K562 (cell line): ENCODE results near the gene PGAP3. TPM values are rescaled to one million over a fixed set of nuclear protein-coding genes. Genes with fewer than 3 reads are reported as not detected.
A peak's percentile ranks its signal among the peaks of the same experiment; 100 is the strongest.

ENCODE experiments used
- ATAC-seq: fragments of 200-7000 bp; cut with Tn5 transposase; 3 replicates; pipeline ENCODE4 v1.9.1; 2020; ENCODE audit warnings: moderate library complexity
- BruUV-seq: library from RNA; stranded (reverse); fragments of 400-500 nt; replicated peaks from 2 replicates; lab custom pipeline; 2021; lab: Mats Ljungman, UMichigan
- CTCF ChIA-PET: fragments of 300-600 bp; formaldehyde crosslinking; extraction: SDS; loops from one replicate; lab custom pipeline; 2021; ENCODE audit warnings: low intra/inter-chr PET ratio; lab: Yijun Ruan, JAX
- POLR2A ChIA-PET: fragments of 300-600, 350-650 bp; sonication (Branson Sonifier 250); formaldehyde crosslinking; extraction: SDS; loops from one replicate; lab custom pipeline; 2021; ENCODE audit warnings: antibody characterized with exemption, inconsistent platforms; lab: Yijun Ruan, JAX
- DNase-seq, 4 experiments: peaks; one replicate each; pipeline versions ENCODE4 v3.0.0 to v3.0.0-alpha.2; 2011 to 2018; ENCODE audit warnings: low spot score in 3 of 4, mixed read lengths in 3 of 4; ENCODE audit errors: extremely low read depth in 1 of 4
- FAIRE-seq: peaks from 2 replicates; lab custom pipeline; 2011; peaks lifted over from hg19 to GRCh38; lab: Jason Lieb, UNC
- H2AFZ ChIP-seq: 2 replicates; pipeline ENCODE4 v1.6.0; 2011; ENCODE audit warnings: low read depth, low read length, control low read depth, inconsistent platforms
- H3K27ac ChIP-seq: fragments of 200-600 bp; 3 replicates; pipeline ENCODE4 v1.8.0; 2011; ENCODE audit warnings: low read depth, mild to moderate bottlenecking, control low read depth, inconsistent platforms, low read length, moderate library complexity, mixed read lengths; ENCODE audit errors: extremely low read depth
- H3K27me3 ChIP-seq, 2 experiments: fragments of 300-600 bp in 1 of 2; 2 replicates in 1 of 2; 3 replicates in 1 of 2; pipeline versions ENCODE4 v1.6.0 to v1.8.0; 2011; ENCODE audit warnings: inconsistent platforms in 2 of 2, low read length in 2 of 2, mild to moderate bottlenecking in 1 of 2, mixed read lengths in 1 of 2, moderate library complexity in 1 of 2; ENCODE audit not compliant: control insufficient read depth in 2 of 2, insufficient read depth in 2 of 2
- H3K36me3 ChIP-seq: fragments of 300-600 bp; 3 replicates; pipeline ENCODE4 v1.8.0; 2011; ENCODE audit warnings: mild to moderate bottlenecking, low read length, inconsistent platforms; ENCODE audit not compliant: control insufficient read depth, insufficient read depth
- H3K4me1 ChIP-seq, 2 experiments: fragments of 200-600 bp in 1 of 2; replicated peaks in 1 of 2; 2 replicates in 1 of 2; 3 replicates in 1 of 2; pipeline versions ENCODE4 v1.5.1 to v1.8.0; 2011; ENCODE audit warnings: inconsistent platforms in 2 of 2, low read length in 2 of 2, mild to moderate bottlenecking in 1 of 2, mixed read lengths in 1 of 2, moderate library complexity in 1 of 2; ENCODE audit not compliant: control insufficient read depth in 2 of 2, insufficient read depth in 2 of 2
- H3K4me2 ChIP-seq: 2 replicates; pipeline ENCODE4 v1.6.1; 2011; ENCODE audit warnings: low read length, control low read depth, inconsistent platforms, mixed read lengths; ENCODE audit not compliant: insufficient read depth
- H3K4me3 ChIP-seq: fragments of 200-600 bp; sonication (generic), shearing (Covaris generic); 2 replicates; pipeline ENCODE4 v1.5.1; 2016; ENCODE audit warnings: control low read depth, inconsistent platforms
- H3K79me2 ChIP-seq: fragments of 200-600 bp; 3 replicates; pipeline ENCODE4 v1.8.0; 2011; ENCODE audit warnings: low read length, inconsistent platforms; ENCODE audit not compliant: control insufficient read depth, insufficient read depth
- H3K9ac ChIP-seq, 2 experiments: 2 replicates each; pipeline versions ENCODE4 v1.6.0 to v1.6.1; 2011; ENCODE audit warnings: low read depth in 2 of 2, low read length in 2 of 2, control low read depth in 1 of 2, inconsistent platforms in 1 of 2, mild to moderate bottlenecking in 1 of 2, mixed read lengths in 1 of 2; ENCODE audit not compliant: insufficient read depth in 1 of 2
- H3K9me1 ChIP-seq: one replicate; pipeline ENCODE4 v1.6.0; 2011; ENCODE audit warnings: inconsistent platforms, mild to moderate bottlenecking, low read length, moderate library complexity; ENCODE audit not compliant: control insufficient read depth, insufficient read depth
- H3K9me3 ChIP-seq: replicated peaks from 2 replicates; pipeline ENCODE4 v1.5.1; 2011; ENCODE audit warnings: low read depth, low read length, inconsistent platforms; ENCODE audit not compliant: control insufficient read depth, insufficient read depth
- H4K20me1 ChIP-seq: replicated peaks from 2 replicates; pipeline ENCODE4 v1.6.1; 2011; ENCODE audit warnings: low read length, inconsistent platforms, mixed read lengths; ENCODE audit not compliant: control insufficient read depth, insufficient read depth
- DNMT1 ChIP-seq: fragments of 450-650 bp; IDR thresholded peaks from 2 replicates; pipeline ENCODE4 v1.6.1; 2016; ENCODE audit warnings: antibody characterized with exemption, mild to moderate bottlenecking
- GATAD2B ChIP-seq: fragments of 450-650 bp; IDR thresholded peaks from 2 replicates; pipeline ENCODE4 v1.6.1; 2017; ENCODE audit warnings: mild to moderate bottlenecking, borderline replicate concordance
- JUND ChIP-seq, 2 experiments: IDR thresholded peaks; 2 replicates in 1 of 2; 3 replicates in 1 of 2; pipeline ENCODE4 v1.6.1; 2011; ENCODE audit warnings: borderline replicate concordance in 2 of 2, low read depth in 2 of 2, low read length in 2 of 2, improper control_type of control experiment in 1 of 2, missing biosample characterization in 1 of 2, missing genetic modification characterization in 1 of 2, missing genetic modification reagents in 1 of 2
- KLF1 ChIP-seq: fragments of 450-650 bp; IDR thresholded peaks from 2 replicates; pipeline ENCODE4 v1.6.1; 2016; ENCODE audit warnings: missing genetic modification characterization, missing compliant biosample characterization
- RFX7 ChIP-seq: fragments of 250-450 bp; sonication (Bioruptor Pico); IDR thresholded peaks from 2 replicates; pipeline ENCODE4 v1.5.1; 2021; ENCODE audit warnings: mild to moderate bottlenecking
- SMAD1 ChIP-seq: fragments of 150-350 bp; IDR thresholded peaks from 2 replicates; pipeline ENCODE4 v1.6.1; 2014; ENCODE audit warnings: low read length, low read depth; ENCODE audit not compliant: partially characterized antibody
- SREBF1 ChIP-seq: fragments of 150-350 bp; IDR thresholded peaks from 2 replicates; pipeline ENCODE4 v1.6.1; 2014; ENCODE audit warnings: antibody characterized with exemption, low read depth, low read length, borderline replicate concordance
- THRA ChIP-seq: fragments of 450-650 bp; IDR thresholded peaks from 2 replicates; pipeline ENCODE4 v1.6.1; 2017; ENCODE audit warnings: mild to moderate bottlenecking, moderate library complexity
- ZBTB9 ChIP-seq: fragments of 450-650 bp; formaldehyde crosslinking; IDR thresholded peaks from 2 replicates; pipeline ENCODE4 v1.4.0; 2020; ENCODE audit warnings: mild to moderate bottlenecking, moderate library complexity
- ZNF174 ChIP-seq: fragments of 250-450 bp; sonication (Bioruptor Pico); IDR thresholded peaks from 2 replicates; pipeline ENCODE4 v1.4.0; 2020; ENCODE audit warnings: mild to moderate bottlenecking
- WGBS: fragments of 100-300 bp; shearing (Covaris generic); methylation state at CpG from one replicate; pipeline ENCODE4 v1.1.6; 2016; ENCODE audit warnings: low coverage, mixed read lengths; ENCODE audit not compliant: insufficient coverage; ENCODE audit errors: missing lambda C conversion rate; 5-methylcytosine and 5-hydroxymethylcytosine counted together
- in situ Hi-C: fragments of 300-500 bp; cut with MboI; formaldehyde crosslinking; loops from 4 replicates; pipeline ENCODE4 v1.15.0; 2018; ENCODE audit warnings: inconsistent platforms, mixed read lengths
- intact Hi-C: fragments of 100-400 bp; cut with micrococcal nuclease; formaldehyde crosslinking; loops from 2 replicates; pipeline ENCODE4 v1.14.2; 2022
- polyA plus RNA-seq, 8 experiments: library from polyadenylated mRNA; depleted of rRNA in 4 of 8; stranded (reverse) in 5 of 8; unstranded in 3 of 8; fragments of >200 nt; fragmentation: Nextera tagmentation in 2 of 8; fragmentation: Illumina TruSeq in 1 of 8; extraction: Ambion mirVana in 2 of 8; extraction: Trizol in 1 of 8; gene quantifications; 2 replicates each; pipeline versions ENCODE4 v1.2.1 to v1.2.3, GENCODE V29; 2011 to 2014; ENCODE audit warnings: inconsistent platforms in 1 of 8, missing spikeins in 1 of 8
- total RNA-seq, 7 experiments: library from RNA; depleted of rRNA in 6 of 7; stranded (reverse); fragments of >200 nt in 6 of 7; fragmentation: Illumina TruSeq in 2 of 7; extraction: Trizol in 2 of 7; gene quantifications; 2 replicates each; pipeline versions ENCODE4 v1.2.1 to v1.2.3, GENCODE V29; 2011 to 2021; ENCODE audit warnings: low replicate concordance in 1 of 7
- TF ChIP-seq, protein P1 (sequence below): fragments of 200-800 bp; sonication (Bioruptor generic); IDR thresholded peaks from 2 replicates; pipeline ENCODE4 v1.6.1; 2017; ENCODE audit warnings: missing genetic modification characterization, missing compliant biosample characterization
- TF ChIP-seq, protein P2 (sequence below): fragments of 200-400 bp; formaldehyde crosslinking; IDR thresholded peaks from 2 replicates; pipeline ENCODE4 v1.6.1; 2017; ENCODE audit warnings: mild to moderate bottlenecking, low read depth, low read length, moderate library complexity

The PGAP3 gene
- total and polyA plus RNA-seq, 9 of the 15 experiments (the other 6 are each of a cell fraction or from before 2014, with no cell fraction given), result 0.38 to 9.4 (median 4.5) TPM

DNA sequence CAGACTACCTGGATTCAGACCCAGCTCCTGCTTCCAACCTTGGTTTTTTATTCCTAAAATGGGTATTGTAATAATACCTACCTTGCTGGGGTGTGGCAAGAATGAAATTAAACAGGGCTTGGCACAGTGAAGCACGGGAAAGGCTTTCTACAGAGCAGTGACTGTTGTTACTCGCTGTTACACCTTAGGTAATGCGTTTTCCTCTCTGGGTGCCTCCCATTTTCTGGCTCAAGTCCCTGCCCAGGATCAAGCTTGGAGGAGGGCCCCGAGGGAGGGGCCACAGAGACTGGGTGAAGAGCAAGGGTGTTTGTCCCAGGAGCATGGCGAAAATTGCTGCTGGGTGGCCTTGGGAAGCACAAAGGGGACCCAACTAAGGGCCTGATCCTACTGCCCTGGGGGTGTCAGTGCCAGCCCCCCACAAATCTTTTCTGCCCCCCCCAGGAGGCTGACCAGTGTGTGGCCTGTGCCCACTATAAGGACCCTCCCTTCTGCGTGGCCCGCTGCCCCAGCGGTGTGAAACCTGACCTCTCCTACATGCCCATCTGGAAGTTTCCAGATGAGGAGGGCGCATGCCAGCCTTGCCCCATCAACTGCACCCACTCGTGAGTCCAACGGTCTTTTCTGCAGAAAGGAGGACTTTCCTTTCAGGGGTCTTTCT lies 29.2 kb upstream of the PGAP3 start (continued):
- TF ChIP-seq THRA (no peak), KLF1 (tag) (no peak)

DNA sequence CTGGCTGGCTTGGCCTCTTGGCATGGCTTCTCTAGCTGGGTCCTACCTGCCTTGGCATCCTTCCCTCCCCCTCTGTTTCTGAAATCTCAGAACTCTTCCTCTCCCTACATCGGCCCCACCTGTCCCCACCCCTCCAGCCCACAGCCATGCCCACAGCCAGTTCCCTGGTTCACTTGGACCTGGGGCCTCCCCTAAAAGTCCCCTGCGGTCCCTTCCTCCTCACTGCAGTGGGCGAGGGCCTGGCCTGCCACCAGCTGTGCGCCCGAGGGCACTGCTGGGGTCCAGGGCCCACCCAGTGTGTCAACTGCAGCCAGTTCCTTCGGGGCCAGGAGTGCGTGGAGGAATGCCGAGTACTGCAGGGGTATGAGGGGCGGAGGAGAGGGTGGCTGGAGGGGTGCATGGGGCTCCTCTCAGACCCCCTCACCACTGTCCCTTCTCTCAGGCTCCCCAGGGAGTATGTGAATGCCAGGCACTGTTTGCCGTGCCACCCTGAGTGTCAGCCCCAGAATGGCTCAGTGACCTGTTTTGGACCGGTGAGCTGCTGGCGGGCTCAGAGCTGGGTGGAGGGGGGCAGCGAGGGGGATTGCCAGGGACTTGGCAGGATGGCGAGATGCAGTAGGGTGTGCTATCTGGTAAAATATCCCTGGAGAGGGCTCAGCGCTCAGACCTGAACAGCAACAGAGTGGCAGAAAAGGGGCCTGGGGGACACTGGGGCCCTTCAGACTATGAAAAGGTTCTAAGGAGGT lies 28.4 kb upstream of the PGAP3 start:
- no peak overlapping the region for H3K27ac ChIP-seq
- ChIA-PET CTCF (no interaction called here), POLR2A (interaction anchor here (1.0 kb wide), 2 partner anchors 8 to 28 kb away, joined by 3 read pairs; partner anchors contain the start of gene PGAP3)
- H3K4me1 ChIP-seq, result peaks cover 0 to 13% of the 10 kb centered on the region in 2 experiments; a peak in 2 of 5 replicates
- no peak for DNase-seq
- no peaks in the 10 kb centered on the region for H3K9me3 ChIP-seq
- H4K20me1 ChIP-seq, result no peaks in the 10 kb centered on the region
- no TSS peak for BruUV-seq
- no peak overlapping the region for H3K4me3 ChIP-seq
- intact Hi-C loops (no loop called here), in situ Hi-C loops (no loop called here)
- 58% methylated on average over 14 of the region's 15 CpGs for WGBS
- no peaks in the 10 kb centered on the region for H3K36me3 ChIP-seq
- H3K9me1 ChIP-seq, result no peaks in the 10 kb centered on the region
- FAIRE-seq, result no peak
- no peaks in the 10 kb centered on the region for H3K27me3 ChIP-seq
- no peak overlapping the region for H3K4me2 ChIP-seq
- no peaks in the 10 kb centered on the region for H3K79me2 ChIP-seq
- no peak for ATAC-seq
- peak overlapping the region in 1 of 2 experiments; percentile 20; a peak in 1 of 4 replicates for H3K9ac ChIP-seq
- no peak overlapping the region for H2AFZ ChIP-seq
- TF ChIP-seq JUND (IDR thresholded peaks at IDR 0.05; ENCODE audit: borderline replicate concordance, low read depth, low read length), result no peak
- TF ChIP-seq JUND (tag; IDR thresholded peaks at IDR 0.05; ENCODE audit: borderline replicate concordance, low read depth, low read length), result no peak
- no peak for TF ChIP-seq ZBTB9
- TF ChIP-seq ZNF174 (CRISPR knock-in tag), result no peak
- TF ChIP-seq GATAD2B, result no peak
- no peak for TF ChIP-seq SREBF1
- TF ChIP-seq SMAD1, result no peak
- no peak for TF ChIP-seq DNMT1
- TF ChIP-seq RFX7 (CRISPR knock-in tag), result no peak
- TF ChIP-seq, protein P1, sequence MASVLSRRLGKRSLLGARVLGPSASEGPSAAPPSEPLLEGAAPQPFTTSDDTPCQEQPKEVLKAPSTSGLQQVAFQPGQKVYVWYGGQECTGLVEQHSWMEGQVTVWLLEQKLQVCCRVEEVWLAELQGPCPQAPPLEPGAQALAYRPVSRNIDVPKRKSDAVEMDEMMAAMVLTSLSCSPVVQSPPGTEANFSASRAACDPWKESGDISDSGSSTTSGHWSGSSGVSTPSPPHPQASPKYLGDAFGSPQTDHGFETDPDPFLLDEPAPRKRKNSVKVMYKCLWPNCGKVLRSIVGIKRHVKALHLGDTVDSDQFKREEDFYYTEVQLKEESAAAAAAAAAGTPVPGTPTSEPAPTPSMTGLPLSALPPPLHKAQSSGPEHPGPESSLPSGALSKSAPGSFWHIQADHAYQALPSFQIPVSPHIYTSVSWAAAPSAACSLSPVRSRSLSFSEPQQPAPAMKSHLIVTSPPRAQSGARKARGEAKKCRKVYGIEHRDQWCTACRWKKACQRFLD (CRISPR knock-in tag), result no peak
- TF ChIP-seq, protein P2, sequence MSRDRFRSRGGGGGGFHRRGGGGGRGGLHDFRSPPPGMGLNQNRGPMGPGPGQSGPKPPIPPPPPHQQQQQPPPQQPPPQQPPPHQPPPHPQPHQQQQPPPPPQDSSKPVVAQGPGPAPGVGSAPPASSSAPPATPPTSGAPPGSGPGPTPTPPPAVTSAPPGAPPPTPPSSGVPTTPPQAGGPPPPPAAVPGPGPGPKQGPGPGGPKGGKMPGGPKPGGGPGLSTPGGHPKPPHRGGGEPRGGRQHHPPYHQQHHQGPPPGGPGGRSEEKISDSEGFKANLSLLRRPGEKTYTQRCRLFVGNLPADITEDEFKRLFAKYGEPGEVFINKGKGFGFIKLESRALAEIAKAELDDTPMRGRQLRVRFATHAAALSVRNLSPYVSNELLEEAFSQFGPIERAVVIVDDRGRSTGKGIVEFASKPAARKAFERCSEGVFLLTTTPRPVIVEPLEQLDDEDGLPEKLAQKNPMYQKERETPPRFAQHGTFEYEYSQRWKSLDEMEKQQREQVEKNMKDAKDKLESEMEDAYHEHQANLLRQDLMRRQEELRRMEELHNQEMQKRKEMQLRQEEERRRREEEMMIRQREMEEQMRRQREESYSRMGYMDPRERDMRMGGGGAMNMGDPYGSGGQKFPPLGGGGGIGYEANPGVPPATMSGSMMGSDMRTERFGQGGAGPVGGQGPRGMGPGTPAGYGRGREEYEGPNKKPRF, result no peak
